GM12878 (cell line): ENCODE results near the gene TTC16. TPM values are rescaled to one million over a fixed set of nuclear protein-coding genes. Genes with fewer than 3 reads are reported as not detected.

Experiments used
- ATAC-seq: fragments of 200-7000 bp; cut with Tn5 transposase; 3 replicates; pipeline ENCODE4 v1.9.1; 2020; ENCODE audit warnings: mild to moderate bottlenecking, moderate library complexity
- BruUV-seq: library from RNA; stranded (reverse); fragments of 400-500 nt; replicated peaks from 2 replicates; lab custom pipeline; 2021; lab: Mats Ljungman, UMichigan
- CTCF ChIA-PET: fragments of 300-600 bp; sonication (Branson Sonifier 250); formaldehyde crosslinking; extraction: SDS; loops from one replicate; lab custom pipeline; 2021; ENCODE audit warnings: inconsistent platforms; lab: Yijun Ruan, JAX
- POLR2A ChIA-PET: fragments of 350-600 bp; formaldehyde crosslinking; extraction: SDS; loops from one replicate; lab custom pipeline; 2021; ENCODE audit warnings: inconsistent platforms; lab: Charles Lee
- RAD21 ChIA-PET: fragments of 300-600 bp; sonication (Branson Sonifier 250); formaldehyde crosslinking; loops from one replicate; lab custom pipeline; 2023; ENCODE audit warnings: antibody characterized with exemption; ENCODE audit not compliant: unreplicated experiment; lab: Charles Lee
- SMC1A ChIA-PET: fragments of 300-600 bp; sonication (Branson Sonifier 250); formaldehyde crosslinking; loops from one replicate; lab custom pipeline; 2023; ENCODE audit not compliant: unreplicated experiment, uncharacterized antibody; lab: Charles Lee
- DNase-seq: peaks from one replicate; pipeline ENCODE4 v3.0.0-alpha.2; 2011; ENCODE audit warnings: low read depth, low spot score
- FAIRE-seq: peaks from 3 replicates; lab custom pipeline; 2011; peaks lifted over from hg19 to GRCh38; lab: Jason Lieb, UNC
- H2AFZ ChIP-seq: 2 replicates; pipeline ENCODE4 v1.6.0; 2011; ENCODE audit warnings: low read depth, low read length, control low read depth; ENCODE audit not compliant: control insufficient read depth
- H3K27ac ChIP-seq: 2 replicates; pipeline ENCODE4 v1.5.1; 2011; ENCODE audit warnings: control low read depth; ENCODE audit not compliant: control insufficient read depth, insufficient read depth
- H3K27me3 ChIP-seq, 2 experiments: replicated peaks in 1 of 2; 2 replicates each; pipeline versions ENCODE4 v1.6.0 to v1.6.1; 2011; ENCODE audit warnings: low read length in 1 of 2; ENCODE audit not compliant: control insufficient read depth in 2 of 2, insufficient read depth in 2 of 2
- H3K36me3 ChIP-seq, 2 experiments: 2 replicates each; pipeline ENCODE4 v1.5.1; 2011; ENCODE audit warnings: low read length in 1 of 2; ENCODE audit not compliant: control insufficient read depth in 2 of 2, insufficient read depth in 2 of 2
- H3K4me1 ChIP-seq: 2 replicates; pipeline ENCODE4 v1.6.1; 2011; ENCODE audit warnings: mild to moderate bottlenecking, low read length, moderate library complexity, mixed read lengths; ENCODE audit not compliant: control insufficient read depth, insufficient read depth
- H3K4me2 ChIP-seq: 2 replicates; pipeline ENCODE4 v1.6.0; 2011; ENCODE audit warnings: control low read depth; ENCODE audit not compliant: control insufficient read depth, insufficient read depth
- H3K4me3 ChIP-seq: fragments of 200-600 bp; sonication (generic); 2 replicates; pipeline ENCODE4 v1.5.1; 2016
- H3K79me2 ChIP-seq: 2 replicates; pipeline ENCODE4 v1.6.0; 2011; ENCODE audit warnings: low read length; ENCODE audit not compliant: control insufficient read depth, insufficient read depth
- H3K9ac ChIP-seq: 2 replicates; pipeline ENCODE4 v1.8.0; 2011; ENCODE audit warnings: low read length, control low read depth, mixed read lengths; ENCODE audit not compliant: control insufficient read depth, insufficient read depth
- H3K9me3 ChIP-seq: replicated peaks from 3 replicates; pipeline ENCODE4 v1.5.1; 2011; ENCODE audit warnings: mild to moderate bottlenecking, low read length; ENCODE audit not compliant: control insufficient read depth, insufficient read depth
- H4K20me1 ChIP-seq: 2 replicates; pipeline ENCODE4 v1.6.0; 2011; ENCODE audit not compliant: control insufficient read depth, insufficient read depth
- ASH2L ChIP-seq: fragments of 300-600, 200-600 bp; sonication (generic); IDR thresholded peaks from 2 replicates; pipeline ENCODE4 v1.6.1; 2017; ENCODE audit warnings: low read depth, mild to moderate bottlenecking, borderline replicate concordance
- BHLHE40 ChIP-seq, 2 experiments: fragments of 450-650 bp in 1 of 2; IDR thresholded peaks; 2 replicates each; pipeline ENCODE4 v1.6.1; 2011 to 2017; ENCODE audit warnings: low read depth in 2 of 2, borderline replicate concordance in 1 of 2, improper control_type of control experiment in 1 of 2, low read length in 1 of 2, mild to moderate bottlenecking in 1 of 2
- CBFB ChIP-seq: IDR thresholded peaks from 2 replicates; pipeline ENCODE4 v1.6.1; 2016; ENCODE audit warnings: antibody characterized with exemption, low read depth
- DPF2 ChIP-seq: fragments of 450-650 bp; IDR thresholded peaks from 2 replicates; pipeline ENCODE4 v1.6.1; 2017; ENCODE audit warnings: mild to moderate bottlenecking
- FOS ChIP-seq: IDR thresholded peaks from 3 replicates; pipeline ENCODE4 v1.6.1; 2011; ENCODE audit warnings: borderline replicate concordance; ENCODE audit not compliant: insufficient read length; ENCODE audit errors: extremely low read depth
- HCFC1 ChIP-seq: fragments of 150-350 bp; IDR thresholded peaks from 2 replicates; pipeline ENCODE4 v1.6.1; 2014; ENCODE audit warnings: low read length
- JUNB ChIP-seq: IDR thresholded peaks from 2 replicates; pipeline ENCODE4 v1.6.1; 2016; ENCODE audit warnings: antibody characterized with exemption, mild to moderate bottlenecking
- MXI1 ChIP-seq: fragments of 150-350 bp; IDR thresholded peaks from 2 replicates; pipeline ENCODE4 v1.6.1; 2011; ENCODE audit warnings: low read depth, mild to moderate bottlenecking, inconsistent platforms, low read length, improper control_type of control experiment
- NR2C2 ChIP-seq: IDR thresholded peaks from 2 replicates; pipeline ENCODE4 v1.6.1; 2011; ENCODE audit warnings: borderline replicate concordance, low read depth; ENCODE audit not compliant: control insufficient read depth, insufficient read length
- RFX5 ChIP-seq: IDR thresholded peaks from 2 replicates; pipeline ENCODE4 v1.6.1; 2011; ENCODE audit warnings: low read depth, low read length, improper control_type of control experiment
- SUPT20H ChIP-seq: IDR thresholded peaks from 2 replicates; pipeline ENCODE4 v1.6.1; 2011; ENCODE audit warnings: low read depth, mild to moderate bottlenecking, low read length, moderate library complexity, borderline replicate concordance; ENCODE audit not compliant: control insufficient read depth
- SUZ12 ChIP-seq: fragments of 200-600 bp; sonication (generic); IDR thresholded peaks from one replicate; pipeline ENCODE4 v1.6.1; 2018; ENCODE audit warnings: antibody characterized with exemption, mild to moderate bottlenecking; ENCODE audit not compliant: unreplicated experiment
- WRNIP1 ChIP-seq: IDR thresholded peaks from 2 replicates; pipeline ENCODE4 v1.6.1; 2011; ENCODE audit warnings: low read depth, low read length, improper control_type of control experiment, borderline replicate concordance
- ZSCAN29 ChIP-seq: fragments of 450-650 bp; IDR thresholded peaks from 2 replicates; pipeline ENCODE4 v1.6.1; 2017; ENCODE audit warnings: mild to moderate bottlenecking, moderate library complexity
- WGBS: methylation state at CpG from one replicate; pipeline ENCODE4 v1.1.6; 2016; ENCODE audit warnings: low lambda C conversion rate; ENCODE audit not compliant: insufficient replicate concordance, insufficient coverage; ENCODE audit errors: missing lambda C conversion rate; 5-methylcytosine and 5-hydroxymethylcytosine counted together
- in situ Hi-C: fragments of 300-500 bp; cut with MboI; formaldehyde crosslinking; loops from 9 replicates; pipeline ENCODE4 v1.14.3; 2018; ENCODE audit warnings: mixed read lengths
- intact Hi-C: fragments of 100-400 bp; cut with micrococcal nuclease; formaldehyde crosslinking; loops from one replicate; pipeline ENCODE4 v1.14.2; 2022; ENCODE audit not compliant: unreplicated experiment
- polyA plus RNA-seq, 11 experiments: library from polyadenylated mRNA; depleted of rRNA in 4 of 11; unstranded in 6 of 11; stranded (reverse) in 5 of 11; fragments of >200 nt; fragmentation: Nextera tagmentation in 4 of 11; fragmentation: Illumina TruSeq in 1 of 11; extraction: Ambion mirVana in 4 of 11; extraction: Trizol in 1 of 11; gene quantifications; 1 replicate in 1 of 11; 2 replicates in 10 of 11; pipeline versions ENCODE4 v1.2.1 to v1.2.3, GENCODE V29; 2011 to 2016; ENCODE audit warnings: inconsistent platforms in 2 of 11, missing spikeins in 2 of 11, low read depth in 1 of 11
- total RNA-seq, 4 experiments: library from RNA; depleted of rRNA in 3 of 4; stranded (reverse); fragments of >200 nt in 3 of 4; fragmentation: Illumina TruSeq in 1 of 4; extraction: Trizol in 1 of 4; gene quantifications; 2 replicates each; pipeline versions ENCODE4 v1.2.1 to v1.2.3, GENCODE V29; 2013 to 2021
- TF ChIP-seq, protein P1 (sequence below): fragments of 450-650 bp; IDR thresholded peaks from 2 replicates; pipeline ENCODE4 v1.6.1; 2016; ENCODE audit warnings: mild to moderate bottlenecking
- TF ChIP-seq, protein P2 (sequence below): IDR thresholded peaks from 2 replicates; pipeline ENCODE4 v1.6.1; 2011; ENCODE audit warnings: low read depth, mild to moderate bottlenecking, low read length, moderate library complexity, borderline replicate concordance; ENCODE audit errors: extremely low read depth

Gene TTC16
- total and polyA plus RNA-seq, 10 of the 15 experiments (the other 5 are each of a cell fraction or from before 2014, with no cell fraction given), result 0.03 TPM; not detected in 9

DNA sequence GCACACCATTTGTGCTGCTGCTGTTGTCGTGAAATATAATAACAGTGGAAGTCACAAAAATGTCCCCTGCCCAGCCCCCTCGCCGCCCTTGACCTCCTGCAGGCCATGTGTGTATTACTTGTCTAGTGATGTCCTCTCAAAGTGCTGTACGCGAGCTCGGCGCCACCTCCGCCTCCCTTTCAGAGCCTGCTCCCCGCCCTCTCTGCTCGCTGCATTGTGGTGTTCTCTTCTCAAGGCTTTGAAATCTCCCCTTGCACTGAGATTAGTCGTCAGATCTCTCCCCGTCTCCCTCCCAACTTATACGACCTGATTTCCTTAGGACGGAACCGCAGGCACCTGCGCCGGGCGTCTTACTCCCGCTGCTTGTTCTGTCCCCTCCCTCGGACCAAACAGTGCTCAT, 23.8 kb upstream of the TTC16 start:
- WGBS, result 62% methylated on average over 20 of the region's 20 CpGs
- no peak for ATAC-seq

More for the DNA sequence above, 23.8 kb upstream of the TTC16 start:
- no peaks in the 10 kb centered on the region for H3K27me3 ChIP-seq
- RAD21 ChIA-PET, result no interaction called here
- H3K4me3 ChIP-seq, result no peak overlapping the region
- no peaks in the 10 kb centered on the region for H3K36me3 ChIP-seq
- no peaks in the 10 kb centered on the region for H4K20me1 ChIP-seq
- no peak overlapping the region for H2AFZ ChIP-seq
- no peak for FAIRE-seq
- CTCF ChIA-PET, result no interaction called here
- no peak overlapping the region for H3K27ac ChIP-seq
- SMC1A ChIA-PET, result no interaction called here
- no peak for DNase-seq
- POLR2A ChIA-PET, result no interaction called here
- H3K9me3 ChIP-seq, result no peaks in the 10 kb centered on the region
- TF ChIP-seq BHLHE40 (IDR thresholded peaks at IDR 0.05; ENCODE audit: borderline replicate concordance in 1 of 2, low read depth in 2 of 2, low read length in 1 of 2), result no peak
- no peak for TF ChIP-seq WRNIP1
- no peak for TF ChIP-seq FOS
- TF ChIP-seq RFX5, result no peak
- TF ChIP-seq, protein P1, sequence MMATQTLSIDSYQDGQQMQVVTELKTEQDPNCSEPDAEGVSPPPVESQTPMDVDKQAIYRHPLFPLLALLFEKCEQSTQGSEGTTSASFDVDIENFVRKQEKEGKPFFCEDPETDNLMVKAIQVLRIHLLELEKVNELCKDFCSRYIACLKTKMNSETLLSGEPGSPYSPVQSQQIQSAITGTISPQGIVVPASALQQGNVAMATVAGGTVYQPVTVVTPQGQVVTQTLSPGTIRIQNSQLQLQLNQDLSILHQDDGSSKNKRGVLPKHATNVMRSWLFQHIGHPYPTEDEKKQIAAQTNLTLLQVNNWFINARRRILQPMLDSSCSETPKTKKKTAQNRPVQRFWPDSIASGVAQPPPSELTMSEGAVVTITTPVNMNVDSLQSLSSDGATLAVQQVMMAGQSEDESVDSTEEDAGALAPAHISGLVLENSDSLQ, result no peak
- no peak for TF ChIP-seq NR2C2
- no peak for TF ChIP-seq ASH2L
- TF ChIP-seq MXI1, result no peak
- TF ChIP-seq HCFC1, result no peak
- TF ChIP-seq CBFB, result no peak
- no peak for TF ChIP-seq ZSCAN29
- TF ChIP-seq SUZ12, result no peak
- TF ChIP-seq SUPT20H, result no peak
- no peak for TF ChIP-seq DPF2
- TF ChIP-seq, protein P2, sequence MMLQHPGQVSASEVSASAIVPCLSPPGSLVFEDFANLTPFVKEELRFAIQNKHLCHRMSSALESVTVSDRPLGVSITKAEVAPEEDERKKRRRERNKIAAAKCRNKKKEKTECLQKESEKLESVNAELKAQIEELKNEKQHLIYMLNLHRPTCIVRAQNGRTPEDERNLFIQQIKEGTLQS, result no peak
- no peak for TF ChIP-seq JUNB
- in situ Hi-C loops (no loop called here), intact Hi-C loops (no loop called here)
- no TSS peak for BruUV-seq
- no peak overlapping the region for H3K9ac ChIP-seq
- H3K4me2 ChIP-seq, result no peak overlapping the region
- no peaks in the 10 kb centered on the region for H3K4me1 ChIP-seq
- H3K79me2 ChIP-seq, result no peaks in the 10 kb centered on the region
